Stomach smooth muscle (tissue), 2 donors: Measurements from ENCODE around the gene F11R.
"Not testable (repeated sequence)": the region's sequence is repeated elsewhere in the genome, so short reads cannot be mapped to it uniquely, and the experiment has no call there.

Source experiments
- H3K27ac ChIP-seq: one replicate; pipeline ENCODE4 v1.7.0; 2013; ENCODE audit warnings: mild to moderate bottlenecking, low read length, inconsistent platforms
- H3K27me3 ChIP-seq, 2 donors: one replicate each; pipeline ENCODE4 v1.7.0; 2013; ENCODE audit warnings: low read length in 2 of 2; ENCODE audit not compliant: insufficient read depth in 2 of 2, control insufficient read depth in 1 of 2
- H3K36me3 ChIP-seq, 2 donors: one replicate each; pipeline ENCODE4 v1.7.0; 2013; ENCODE audit warnings: low read length in 2 of 2; ENCODE audit not compliant: control insufficient read depth in 2 of 2, insufficient read depth in 2 of 2
- H3K4me1 ChIP-seq: one replicate; pipeline ENCODE4 v1.7.0; 2013; ENCODE audit warnings: low read length; ENCODE audit not compliant: control insufficient read depth, insufficient read depth
- H3K4me3 ChIP-seq, 2 donors: one replicate each; pipeline ENCODE4 v1.7.0; 2013; ENCODE audit warnings: low read length in 2 of 2
- H3K9ac ChIP-seq, 2 donors: one replicate each; pipeline ENCODE4 v1.7.0; 2013; ENCODE audit warnings: low read length in 2 of 2, mild to moderate bottlenecking in 1 of 2
- H3K9me3 ChIP-seq, 2 donors: one replicate each; pipeline ENCODE4 v1.7.0; 2013; ENCODE audit warnings: low read length in 2 of 2; ENCODE audit not compliant: control insufficient read depth in 2 of 2
- donor health status: healthy.
- donor health status: Pancreatic carcinoma.

The F11R gene

DNA sequence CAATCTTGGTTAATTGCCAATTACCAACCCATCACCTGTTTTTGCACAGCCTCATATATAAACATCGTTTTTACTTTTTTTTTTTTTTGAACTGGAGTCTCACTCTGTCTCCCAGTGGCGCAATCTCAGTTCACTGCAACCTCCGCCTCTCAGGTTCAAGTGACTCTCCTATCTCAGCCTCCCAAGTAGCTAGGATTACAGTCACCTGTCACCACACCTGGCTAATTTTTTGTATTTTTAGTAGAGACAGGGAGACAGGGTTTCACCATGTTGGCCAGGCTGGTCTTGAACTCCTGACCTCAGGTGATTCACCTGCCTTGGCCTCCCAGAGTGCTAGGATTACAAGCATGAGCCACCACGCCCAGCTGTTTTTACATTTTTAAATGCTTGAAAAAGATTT, 28.9 kb downstream of the F11R start:
- H3K27ac ChIP-seq, H3K4me1 ChIP-seq, H3K27me3 ChIP-seq, H3K36me3 ChIP-seq, H3K4me3 ChIP-seq, H3K9ac ChIP-seq, H3K9me3 ChIP-seq: not testable (repeated sequence)

GRCh38 chr1:160987359-160988050, 33.4 kb downstream of the F11R start:
- Histone ChIP-seq H3K9ac (no peak overlapping the region), H3K27me3 (no peaks in the 10 kb centered on the region), H3K4me1 (no peaks in the 10 kb centered on the region), H3K36me3 (no peaks in the 10 kb centered on the region), H3K4me3 (no peak overlapping the region), H3K27ac (no peak overlapping the region), H3K9me3 (no peaks in the 10 kb centered on the region)

- H3K27ac ChIP-seq, result no peak overlapping the region
- H3K4me1 ChIP-seq, result no peaks in the 10 kb centered on the region
- H3K4me3 ChIP-seq, result no peak overlapping the region
- H3K9ac ChIP-seq, result no peak overlapping the region
- H3K27me3 ChIP-seq, result peaks cover 2 to 14% of the 10 kb centered on the region in 2 donors
- H3K9me3 ChIP-seq, result no peaks in the 10 kb centered on the region
- no peaks in the 10 kb centered on the region for H3K36me3 ChIP-seq
Measured at GRCh38 chr1:160985723-160986122, 35.2 kb downstream of the F11R start.

DNA sequence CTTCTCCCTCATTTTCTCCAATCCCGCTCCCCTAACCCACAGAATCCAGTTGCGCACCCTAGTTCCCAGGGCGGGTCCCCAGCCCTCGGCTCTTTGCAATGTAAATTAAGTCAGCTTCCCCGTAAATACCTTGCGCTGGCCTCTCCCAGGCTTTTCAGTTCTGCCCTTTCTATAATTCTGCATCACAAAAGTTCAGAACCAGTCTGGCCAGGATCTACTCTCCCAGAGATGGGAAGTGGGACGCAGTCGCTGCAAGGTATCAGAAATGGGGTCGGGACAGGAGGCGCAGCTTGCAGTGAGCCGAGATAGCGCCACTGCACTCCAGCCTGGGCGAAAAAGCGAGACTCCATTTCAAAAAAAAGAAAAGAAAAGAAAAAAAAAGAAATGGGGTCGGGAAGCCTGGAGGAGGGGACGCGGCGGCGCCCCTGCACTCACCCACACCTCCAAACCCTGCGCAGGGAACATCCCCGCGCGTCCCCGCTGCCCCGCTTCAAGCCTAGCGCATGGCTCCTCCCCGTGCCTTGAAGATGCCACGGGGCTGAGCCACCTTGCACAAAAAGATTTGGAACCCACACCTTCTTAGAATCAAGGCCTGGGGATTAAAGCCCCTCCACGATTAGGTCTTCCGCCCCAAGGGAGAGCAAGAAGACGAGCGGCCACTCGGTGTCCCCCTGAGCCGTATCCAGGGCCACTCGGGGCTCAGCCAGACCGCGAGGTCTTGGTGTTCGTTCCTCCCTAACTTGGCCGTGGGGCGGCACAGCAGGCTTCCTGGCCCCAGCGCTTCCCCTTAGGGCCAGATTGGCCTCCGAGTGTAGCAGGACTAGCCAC, 39.2 kb downstream of the F11R start:
- Histone ChIP-seq H3K27ac (no peak overlapping the region), H3K27me3 (peaks cover 2 to 16% of the 10 kb centered on the region in 2 donors), H3K4me3 (no peak overlapping the region), H3K36me3 (no peaks in the 10 kb centered on the region), H3K4me1 (no peaks in the 10 kb centered on the region), H3K9me3 (no peaks in the 10 kb centered on the region), H3K9ac (no peak overlapping the region)

- no peak overlapping the region for H3K9ac ChIP-seq
- H3K4me3 ChIP-seq, result no peak overlapping the region
- H3K9me3 ChIP-seq, result no peaks in the 10 kb centered on the region
- no peaks in the 10 kb centered on the region for H3K4me1 ChIP-seq
- H3K27ac ChIP-seq, result no peak overlapping the region
- peaks cover 2 to 16% of the 10 kb centered on the region in 2 donors for H3K27me3 ChIP-seq
- H3K36me3 ChIP-seq, result no peaks in the 10 kb centered on the region
Measured at GRCh38 chr1:160979286-160979685, 41.7 kb downstream of the F11R start.

GRCh38 chr1:160978510-160978927, 42.4 kb downstream of the F11R start:
- Histone ChIP-seq H3K4me1 (no peaks in the 10 kb centered on the region), H3K27me3 (peaks cover 2 to 16% of the 10 kb centered on the region in 2 donors), H3K27ac (no peak overlapping the region), H3K9me3 (no peaks in the 10 kb centered on the region), H3K9ac (no peak overlapping the region), H3K4me3 (no peak overlapping the region), H3K36me3 (no peaks in the 10 kb centered on the region)

DNA sequence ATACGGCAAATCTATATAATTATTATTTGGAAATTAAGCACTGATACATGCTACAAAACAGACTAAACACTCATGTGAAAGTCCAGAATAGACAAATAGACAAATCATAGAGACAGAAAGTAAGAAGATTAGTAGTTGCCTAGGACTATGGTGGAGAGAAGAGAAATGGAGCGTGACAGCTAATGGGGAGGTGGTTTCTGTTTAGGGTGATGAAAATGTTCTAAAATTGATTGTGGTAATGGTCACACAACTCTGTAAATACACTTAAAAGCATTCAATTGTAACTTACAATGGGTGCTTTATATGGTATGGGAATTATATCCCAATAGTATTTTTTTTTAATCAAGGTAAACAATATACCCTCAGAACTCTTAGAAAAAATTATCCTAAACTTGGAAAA, 45.9 kb downstream of the F11R start:
- H3K4me1 ChIP-seq, result no peaks in the 10 kb centered on the region
- no peaks in the 10 kb centered on the region for H3K27me3 ChIP-seq
- H3K4me3 ChIP-seq, result no peak overlapping the region
- no peaks in the 10 kb centered on the region for H3K9me3 ChIP-seq
- no peak overlapping the region for H3K27ac ChIP-seq
- H3K9ac ChIP-seq, result no peak overlapping the region
- no peaks in the 10 kb centered on the region for H3K36me3 ChIP-seq

DNA sequence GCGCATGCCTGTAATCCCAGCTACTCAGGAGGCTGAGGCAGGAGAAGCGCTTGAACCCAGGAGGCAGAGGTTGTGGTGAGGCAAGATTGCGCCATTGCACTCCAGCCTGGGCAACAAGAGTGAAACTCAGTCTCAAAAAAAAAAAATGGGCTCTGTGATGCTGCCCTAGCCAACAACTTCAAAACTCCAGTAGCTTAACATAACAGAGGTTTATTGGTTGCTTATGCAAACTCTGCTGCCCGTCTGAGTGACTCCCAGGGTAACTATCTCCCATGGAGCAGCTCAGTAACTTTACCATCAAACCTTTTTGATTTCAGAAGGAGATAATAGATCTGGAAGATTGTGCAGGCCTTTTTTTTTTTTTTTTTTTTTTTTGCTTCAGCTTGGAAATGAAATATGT, 47.5 kb downstream of the F11R start:
- Histone ChIP-seq H3K4me3 (no peak overlapping the region), H3K9me3 (no peaks in the 10 kb centered on the region), H3K36me3 (no peaks in the 10 kb centered on the region), H3K9ac (no peak overlapping the region), H3K4me1 (no peaks in the 10 kb centered on the region), H3K27ac (no peak overlapping the region), H3K27me3 (no peaks in the 10 kb centered on the region)

DNA sequence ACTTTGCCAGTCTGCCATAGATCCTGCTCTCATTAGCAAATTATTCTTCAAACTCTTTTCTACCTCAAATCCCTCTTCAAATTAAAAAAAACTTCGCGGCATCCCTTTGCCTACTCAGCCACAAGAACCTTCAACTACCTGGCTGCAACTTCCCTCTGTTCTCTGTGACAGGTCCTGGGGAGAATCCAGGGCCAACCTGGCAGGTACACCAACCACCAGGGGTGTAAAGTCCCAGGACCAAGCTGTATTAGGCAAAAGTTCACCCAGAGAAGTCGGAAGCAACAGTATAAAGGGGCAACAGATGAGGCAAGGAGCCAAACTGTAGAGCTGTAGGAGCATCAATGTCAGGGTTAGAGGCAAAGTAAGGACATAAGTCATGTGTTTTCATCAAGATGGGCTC, 48.0 kb downstream of the F11R start:
- H3K4me1 ChIP-seq, result no peaks in the 10 kb centered on the region
- no peak overlapping the region for H3K4me3 ChIP-seq
- H3K9ac ChIP-seq, result no peak overlapping the region
- H3K9me3 ChIP-seq, result no peaks in the 10 kb centered on the region
- no peaks in the 10 kb centered on the region for H3K36me3 ChIP-seq
- H3K27ac ChIP-seq, result no peak overlapping the region
- H3K27me3 ChIP-seq, result no peaks in the 10 kb centered on the region

DNA sequence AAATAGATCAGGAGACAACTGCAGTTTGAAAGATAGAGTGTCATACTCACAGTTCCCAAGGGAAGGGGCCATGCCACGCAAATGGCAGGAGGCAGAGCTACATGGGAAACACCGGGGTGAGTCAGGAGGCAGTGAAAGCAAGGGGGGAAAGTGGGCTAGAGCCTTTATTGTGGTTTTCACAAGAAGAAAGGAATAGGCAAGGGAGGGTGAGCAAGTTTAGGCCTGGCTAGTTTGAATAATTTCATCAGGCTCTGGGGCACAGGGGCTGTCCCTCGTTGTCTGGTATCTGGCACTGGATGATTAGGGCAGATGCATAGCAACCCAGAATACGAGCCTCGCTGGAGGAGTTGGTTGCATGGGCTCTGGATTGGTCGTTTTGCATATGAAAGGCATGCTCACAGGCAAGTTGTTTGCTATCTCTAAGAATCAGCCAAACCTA, 49.3 kb downstream of the F11R start:
- Histone ChIP-seq H3K9me3 (no peaks in the 10 kb centered on the region), H3K4me1 (no peaks in the 10 kb centered on the region), H3K27me3 (no peaks in the 10 kb centered on the region), H3K36me3 (no peaks in the 10 kb centered on the region), H3K4me3 (no peak overlapping the region), H3K27ac (no peak overlapping the region), H3K9ac (no peak overlapping the region)

- Histone ChIP-seq H3K9ac (no peak overlapping the region), H3K27ac (no peak overlapping the region), H3K36me3 (no peaks in the 10 kb centered on the region), H3K4me3 (no peak overlapping the region), H3K4me1 (no peaks in the 10 kb centered on the region), H3K9me3 (peaks cover 0 to 2% of the 10 kb centered on the region in 2 donors), H3K27me3 (no peaks in the 10 kb centered on the region)
Measured at GRCh38 chr1:160963521-160963920, 57.4 kb downstream of the F11R start.
